GOT3 (cell line): ENCODE measurements around the gene NBL1.
A peak's percentile ranks its signal among the peaks of the same experiment; 100 is the strongest.

Source experiments
- DNase-seq: peaks from one replicate; lab custom pipeline; 2025; ENCODE audit warnings: mixed read lengths; lab: John Stamatoyannopoulos, UW

NBL1 gene

GRCh38 chr1:19670787-19671186 is 26.7 kb downstream of the NBL1 start:
- DNase-seq = no peak

GRCh38 chr1:19672237-19672636 is 28.1 kb downstream of the NBL1 start:
- DNase-seq = no peak

GRCh38 chr1:19675797-19676196 is 31.7 kb downstream of the NBL1 start:
- no peak for DNase-seq

GRCh38 chr1:19676438-19676922 is 32.4 kb downstream of the NBL1 start:
- peak; percentile 72 for DNase-seq

GRCh38 chr1:19678493-19678892 is 34.4 kb downstream of the NBL1 start:
- DNase-seq = no peak

- no peak for DNase-seq
Observed at GRCh38 chr1:19678931-19679453, 34.9 kb downstream of the NBL1 start.

GRCh38 chr1:19679691-19680090 is 35.6 kb downstream of the NBL1 start:
- no peak for DNase-seq

- no peak for DNase-seq
Observed at GRCh38 chr1:19680644-19681043, 36.5 kb downstream of the NBL1 start.

GRCh38 chr1:19682257-19682656 is 38.1 kb downstream of the NBL1 start:
- no peak for DNase-seq

- DNase-seq = no peak
Observed at GRCh38 chr1:19682901-19683300, 38.8 kb downstream of the NBL1 start.

GRCh38 chr1:19683351-19683750 is 39.2 kb downstream of the NBL1 start:
- DNase-seq = no peak

- no peak for DNase-seq
Observed at GRCh38 chr1:19684677-19685076, 40.6 kb downstream of the NBL1 start.

- DNase-seq = no peak
Observed at GRCh38 chr1:19685994-19686393, 41.9 kb downstream of the NBL1 start.

GRCh38 chr1:19687414-19687813 is 43.3 kb downstream of the NBL1 start:
- no peak for DNase-seq

- DNase-seq = no peak
Observed at GRCh38 chr1:19688041-19688842, 44.1 kb downstream of the NBL1 start.

GRCh38 chr1:19689085-19689757 is 45.1 kb downstream of the NBL1 start:
- no peak for DNase-seq

- no peak for DNase-seq
Observed at GRCh38 chr1:19689856-19690255, 45.7 kb downstream of the NBL1 start.

GRCh38 chr1:19690342-19690741 is 46.2 kb downstream of the NBL1 start:
- DNase-seq = no peak

- no peak for DNase-seq
Observed at GRCh38 chr1:19694298-19694697, 50.2 kb downstream of the NBL1 start.

- no peak for DNase-seq
Observed at GRCh38 chr1:19695772-19696171, 51.7 kb downstream of the NBL1 start.

GRCh38 chr1:19696820-19697219 is 52.7 kb downstream of the NBL1 start:
- DNase-seq = no peak

- no peak for DNase-seq
Observed at GRCh38 chr1:19698181-19698580, 54.1 kb downstream of the NBL1 start.
